ENCODE results near the gene ANKRD34A. TPM values are rescaled to one million over a fixed set of nuclear protein-coding genes. Genes with fewer than 3 reads are reported as not detected.

ANKRD34A gene
- polyA plus RNA-seq, 6 donors from 2014 or later = 0.15 to 0.27 TPM; not detected in 4

GRCh38 chr1:145974721-145975120 is 10.3 kb upstream of the ANKRD34A start:
- ATAC-seq (ENCODE audit: low read depth in 2 of 2) = no peak
- H3K9me3 Mint-ChIP-seq = no peaks in the 10 kb centered on the region
- no peak for DNase-seq
- peaks cover 0 to 8% of the 10 kb centered on the region in 2 donors for H3K36me3 Mint-ChIP-seq
- no peaks in the 10 kb centered on the region for H3K27me3 Mint-ChIP-seq
- H3K4me3 Mint-ChIP-seq = no peak overlapping the region
- H3K4me1 Mint-ChIP-seq = peaks cover 6 to 13% (median 6%) of the 10 kb centered on the region in 3 donors
- peak overlapping the region in 2 of 6 donors; percentile 47 to 79 for H3K27ac Mint-ChIP-seq

- H3K27me3 Mint-ChIP-seq = no peaks in the 10 kb centered on the region
- peak overlapping the region in 2 of 6 donors; percentile 11 to 66 for H3K27ac Mint-ChIP-seq
- no peak overlapping the region for H3K4me3 Mint-ChIP-seq
- ATAC-seq (ENCODE audit: low read depth in 2 of 2) (no peak), DNase-seq (no peak)
- peaks cover 0 to 2% (median 0%) of the 10 kb centered on the region in 7 donors for H3K9me3 Mint-ChIP-seq
- H3K4me1 Mint-ChIP-seq = peaks cover 11 to 16% (median 16%) of the 10 kb centered on the region in 3 donors
- peaks cover 3 to 8% of the 10 kb centered on the region in 2 donors for H3K36me3 Mint-ChIP-seq
These were observed 8.2 kb upstream of the ANKRD34A start for GRCh38 chr1:145972580-145972979.

- ATAC-seq (ENCODE audit: low read depth in 2 of 2) (no peak), DNase-seq (no peak)
- Mint-ChIP-seq H3K4me3 (peak overlapping the region in 1 of 8 donors; percentile 75), H3K36me3 (peaks cover 0 to 6% of the 10 kb centered on the region in 2 donors), H3K4me1 (peaks cover 31 to 49% (median 36%) of the 10 kb centered on the region in 3 donors), H3K27me3 (no peaks in the 10 kb centered on the region), H3K9me3 (peaks cover 0 to 3% (median 0%) of the 10 kb centered on the region in 7 donors), H3K27ac (peak overlapping the region in 2 of 6 donors; percentile 63 to 67)
These were observed 2.9 kb upstream of the ANKRD34A start for GRCh38 chr1:145967288-145967687.

- DNase-seq (no peak), ATAC-seq (ENCODE audit: low read depth in 2 of 2) (no peak)
- peaks cover 0 to 6% of the 10 kb centered on the region in 2 donors for H3K36me3 Mint-ChIP-seq
- H3K4me1 Mint-ChIP-seq = peaks cover 45 to 61% (median 53%) of the 10 kb centered on the region in 3 donors
- H3K9me3 Mint-ChIP-seq = peaks cover 0 to 3% (median 0%) of the 10 kb centered on the region in 7 donors
- peak overlapping the region; percentile 92 to 99 (median 98) for H3K4me3 Mint-ChIP-seq
- peak overlapping the region; percentile 87 to 99 (median 94) for H3K27ac Mint-ChIP-seq
- H3K27me3 Mint-ChIP-seq = no peaks in the 10 kb centered on the region
These were observed 857 bp upstream of the ANKRD34A start for GRCh38 chr1:145965119-145965744.

GRCh38 chr1:145963265-145964019 is 933 bp downstream of the ANKRD34A start:
- Mint-ChIP-seq H3K4me1 (peaks cover 59 to 70% (median 62%) of the 10 kb centered on the region in 3 donors), H3K4me3 (peak overlapping the region; percentile 92 to 99 (median 98)), H3K9me3 (peaks cover 0 to 3% (median 0%) of the 10 kb centered on the region in 7 donors), H3K27ac (peak overlapping the region; percentile 84 to 97 (median 90)), H3K27me3 (no peaks in the 10 kb centered on the region), H3K36me3 (peaks cover 0 to 6% of the 10 kb centered on the region in 2 donors)
- DNase-seq = no peak
- ATAC-seq (ENCODE audit: low read depth in 2 of 2) = no peak

- no peaks in the 10 kb centered on the region for H3K27me3 Mint-ChIP-seq
- peaks cover 0 to 1% of the 10 kb centered on the region in 2 donors for H3K36me3 Mint-ChIP-seq
- H3K4me1 Mint-ChIP-seq = peaks cover 61 to 74% (median 65%) of the 10 kb centered on the region in 3 donors
- ATAC-seq (ENCODE audit: low read depth in 2 of 2) (no peak), DNase-seq (no peak)
- H3K4me3 Mint-ChIP-seq = peak overlapping the region; percentile 92 to 99 (median 98)
- peak overlapping the region in 4 of 6 donors; percentile 36 to 89 (median 50) for H3K27ac Mint-ChIP-seq
- H3K9me3 Mint-ChIP-seq = no peaks in the 10 kb centered on the region
These were observed 1.9 kb downstream of the ANKRD34A start for GRCh38 chr1:145962157-145963102.

- DNase-seq = no peak
- H3K36me3 Mint-ChIP-seq = no peaks in the 10 kb centered on the region
- peak overlapping the region in 5 of 6 donors; percentile 23 to 89 (median 58) for H3K27ac Mint-ChIP-seq
- peak overlapping the region; percentile 91 to 98 (median 92) for H3K4me3 Mint-ChIP-seq
- no peaks in the 10 kb centered on the region for H3K27me3 Mint-ChIP-seq
- H3K9me3 Mint-ChIP-seq = no peaks in the 10 kb centered on the region
- no peak for ATAC-seq (ENCODE audit: low read depth in 2 of 2)
- peaks cover 69 to 77% (median 72%) of the 10 kb centered on the region in 3 donors for H3K4me1 Mint-ChIP-seq
These were observed 2.8 kb downstream of the ANKRD34A start for GRCh38 chr1:145961425-145962156.

- peak overlapping the region; percentile 91 to 98 (median 92) for H3K4me3 Mint-ChIP-seq
These were observed 3.3 kb downstream of the ANKRD34A start for GRCh38 chr1:145961109-145961424.

GRCh38 chr1:145960468-145961108 is 3.8 kb downstream of the ANKRD34A start:
- no peak for DNase-seq
- no peaks in the 10 kb centered on the region for H3K27me3 Mint-ChIP-seq

More at GRCh38 chr1:145961109-145961424, 3.3 kb downstream of the ANKRD34A start:
- ATAC-seq (ENCODE audit: low read depth in 2 of 2) (no peak), DNase-seq (no peak)
- Mint-ChIP-seq H3K4me1 (peaks cover 73 to 80% (median 74%) of the 10 kb centered on the region in 3 donors), H3K36me3 (no peaks in the 10 kb centered on the region), H3K9me3 (no peaks in the 10 kb centered on the region), H3K27me3 (no peaks in the 10 kb centered on the region), H3K27ac (peak overlapping the region in 3 of 6 donors; percentile 83 to 89 (median 89))

GRCh38 chr1:145959957-145960467 is 4.4 kb downstream of the ANKRD34A start:
- peak overlapping the region in 3 of 6 donors; percentile 60 to 89 (median 62) for H3K27ac Mint-ChIP-seq

More at GRCh38 chr1:145960468-145961108, 3.8 kb downstream of the ANKRD34A start:
- peaks cover 76 to 82% (median 78%) of the 10 kb centered on the region in 3 donors for H3K4me1 Mint-ChIP-seq
- no peaks in the 10 kb centered on the region for H3K9me3 Mint-ChIP-seq
- H3K4me3 Mint-ChIP-seq = peak overlapping the region; percentile 91 to 98 (median 92)
- H3K36me3 Mint-ChIP-seq = no peaks in the 10 kb centered on the region
- H3K27ac Mint-ChIP-seq = peak overlapping the region in 5 of 6 donors; percentile 64 to 89 (median 87)
- ATAC-seq (ENCODE audit: low read depth in 2 of 2) = no peak

GRCh38 chr1:145959333-145959732 is 5.0 kb downstream of the ANKRD34A start:
- Mint-ChIP-seq H3K4me1 (peaks cover 76 to 87% (median 81%) of the 10 kb centered on the region in 3 donors), H3K36me3 (no peaks in the 10 kb centered on the region)

More at GRCh38 chr1:145959957-145960467, 4.4 kb downstream of the ANKRD34A start:
- H3K27me3 Mint-ChIP-seq = no peaks in the 10 kb centered on the region
- ATAC-seq (ENCODE audit: low read depth in 2 of 2) = no peak
- no peaks in the 10 kb centered on the region for H3K9me3 Mint-ChIP-seq
- H3K4me1 Mint-ChIP-seq = peaks cover 78 to 83% (median 83%) of the 10 kb centered on the region in 3 donors
- no peak for DNase-seq
- H3K36me3 Mint-ChIP-seq = no peaks in the 10 kb centered on the region
- H3K4me3 Mint-ChIP-seq = peak overlapping the region; percentile 91 to 98 (median 92)

More at GRCh38 chr1:145959333-145959732, 5.0 kb downstream of the ANKRD34A start:
- Mint-ChIP-seq H3K4me3 (peak overlapping the region; percentile 77 to 98 (median 92)), H3K27ac (peak overlapping the region in 4 of 6 donors; percentile 2 to 62 (median 45)), H3K27me3 (no peaks in the 10 kb centered on the region), H3K9me3 (no peaks in the 10 kb centered on the region)
- DNase-seq = no peak
- no peak for ATAC-seq (ENCODE audit: low read depth in 2 of 2)
